ENCODE results near the gene SYNM. TPM values are rescaled to one million over a fixed set of nuclear protein-coding genes. Genes with fewer than 3 reads are reported as not detected.

SYNM gene
- total and polyA plus RNA-seq, 7 donors: 0.69 to 1,357 (median 731) TPM

- no peak overlapping the region for H3K4me3 ChIP-seq
- DNase-seq: no peak
- intact Hi-C loops (cut with DNase I): no loop called here
- H3K9me3 ChIP-seq: no peaks in the 10 kb centered on the region
- H3K4me1 ChIP-seq: peaks cover 0 to 44% (median 36%) of the 10 kb centered on the region in 4 donors
- H3K27ac ChIP-seq: peak overlapping the region; percentile 92 to 97 (median 96)
- WGBS, 2 donors: 95 to 96% methylated on average over 3 of the region's 3 CpGs
- no peaks in the 10 kb centered on the region for H3K27me3 ChIP-seq
- TF ChIP-seq EP300 (IDR thresholded peaks at IDR 0.05) (no peak), POLR2AphosphoS5 (IDR thresholded peaks at IDR 0.05) (no peak)
- TF ChIP-seq, protein P1, sequence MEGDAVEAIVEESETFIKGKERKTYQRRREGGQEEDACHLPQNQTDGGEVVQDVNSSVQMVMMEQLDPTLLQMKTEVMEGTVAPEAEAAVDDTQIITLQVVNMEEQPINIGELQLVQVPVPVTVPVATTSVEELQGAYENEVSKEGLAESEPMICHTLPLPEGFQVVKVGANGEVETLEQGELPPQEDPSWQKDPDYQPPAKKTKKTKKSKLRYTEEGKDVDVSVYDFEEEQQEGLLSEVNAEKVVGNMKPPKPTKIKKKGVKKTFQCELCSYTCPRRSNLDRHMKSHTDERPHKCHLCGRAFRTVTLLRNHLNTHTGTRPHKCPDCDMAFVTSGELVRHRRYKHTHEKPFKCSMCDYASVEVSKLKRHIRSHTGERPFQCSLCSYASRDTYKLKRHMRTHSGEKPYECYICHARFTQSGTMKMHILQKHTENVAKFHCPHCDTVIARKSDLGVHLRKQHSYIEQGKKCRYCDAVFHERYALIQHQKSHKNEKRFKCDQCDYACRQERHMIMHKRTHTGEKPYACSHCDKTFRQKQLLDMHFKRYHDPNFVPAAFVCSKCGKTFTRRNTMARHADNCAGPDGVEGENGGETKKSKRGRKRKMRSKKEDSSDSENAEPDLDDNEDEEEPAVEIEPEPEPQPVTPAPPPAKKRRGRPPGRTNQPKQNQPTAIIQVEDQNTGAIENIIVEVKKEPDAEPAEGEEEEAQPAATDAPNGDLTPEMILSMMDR (IDR thresholded peaks at IDR 0.05): no peak
- peaks cover 0 to 8% (median 0%) of the 10 kb centered on the region in 4 donors for H3K36me3 ChIP-seq
These were observed 59.2 kb downstream of the SYNM start for GRCh38 chr15:99164119-99164518.

DNA sequence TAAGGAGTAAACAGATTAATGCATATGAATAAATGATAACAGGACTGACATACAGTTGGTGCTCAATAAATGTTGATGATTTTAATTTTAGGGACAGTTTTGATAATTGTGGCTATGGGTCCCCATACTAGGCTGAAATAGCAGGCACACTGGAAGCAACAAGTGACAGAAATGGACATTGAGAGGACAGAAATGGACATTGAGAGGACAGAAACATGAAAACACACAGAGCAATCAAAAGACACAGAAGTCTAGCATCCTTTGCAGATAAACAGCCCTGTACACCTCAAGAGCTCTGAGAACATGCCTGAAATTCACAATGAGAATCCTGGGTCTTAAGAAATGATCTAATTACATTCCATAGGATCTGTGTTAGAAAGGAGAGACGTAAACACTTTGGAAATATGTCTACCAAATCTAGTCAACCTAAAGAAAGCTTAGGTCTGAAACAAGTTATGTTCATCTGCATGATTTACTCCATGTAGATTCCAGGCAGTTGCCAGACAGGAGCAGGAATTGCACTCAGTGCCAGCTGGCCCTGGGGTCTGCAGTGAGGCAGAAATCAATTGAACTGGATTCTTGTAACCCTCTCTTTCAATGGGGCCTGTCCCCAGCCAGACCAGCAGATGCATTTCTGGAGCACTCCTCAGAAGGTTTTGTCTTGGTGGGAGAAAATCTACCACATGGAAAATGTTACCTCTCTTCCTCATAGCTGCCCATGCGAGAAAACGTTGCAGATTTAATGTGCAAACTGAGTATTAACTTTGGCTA, 60.3 kb downstream of the SYNM start:
- Histone ChIP-seq H3K27me3 (no peaks in the 10 kb centered on the region), H3K36me3 (peaks cover 0 to 6% (median 0%) of the 10 kb centered on the region in 4 donors), H3K9me3 (no peaks in the 10 kb centered on the region), H3K4me1 (peaks cover 0 to 53% (median 44%) of the 10 kb centered on the region in 4 donors), H3K4me3 (no peak overlapping the region), H3K27ac (peak overlapping the region; percentile 92 to 97 (median 96))
- 91 to 93% methylated on average over 3 of the region's 3 CpGs for WGBS, 2 donors
- intact Hi-C loops (cut with DNase I): loop anchor here (5.0 kb wide), 1 partner anchor 33 kb away; no protein-coding TSS in a partner anchor
- DNase-seq: no peak
- TF ChIP-seq POLR2A (IDR thresholded peaks at IDR 0.05) (no peak), POLR2AphosphoS5 (IDR thresholded peaks at IDR 0.05) (no peak), EP300 (IDR thresholded peaks at IDR 0.05) (no peak)
- TF ChIP-seq, protein P1 (IDR thresholded peaks at IDR 0.05): no peak

- Histone ChIP-seq H3K36me3 (peaks cover 0 to 4% (median 0%) of the 10 kb centered on the region in 4 donors), H3K4me3 (no peak overlapping the region), H3K9me3 (no peaks in the 10 kb centered on the region), H3K27ac (peak overlapping the region; percentile 92 to 97 (median 96)), H3K4me1 (peaks cover 0 to 62% (median 53%) of the 10 kb centered on the region in 4 donors), H3K27me3 (no peaks in the 10 kb centered on the region)
- WGBS, 2 donors: 90 to 91% methylated on average over 23 of the region's 23 CpGs
- DNase-seq: no peak
- intact Hi-C loops (cut with DNase I): loop anchor here (5.0 kb wide), 1 partner anchor 34 kb away; no protein-coding TSS in a partner anchor
- TF ChIP-seq EP300 (IDR thresholded peaks at IDR 0.05): no peak
- no peak for TF ChIP-seq POLR2A (IDR thresholded peaks at IDR 0.05)
- peak in 3 of 4 donors; percentile 10 to 19 (median 13) for TF ChIP-seq POLR2AphosphoS5 (IDR thresholded peaks at IDR 0.05)
- TF ChIP-seq, protein P1 (IDR thresholded peaks at IDR 0.05): no peak
These were observed 61.2 kb downstream of the SYNM start for GRCh38 chr15:99165956-99166689.

GRCh38 chr15:99167201-99167600, 62.3 kb downstream of the SYNM start:
- Histone ChIP-seq H3K27ac (peak overlapping the region; percentile 92 to 97 (median 96)), H3K9me3 (no peaks in the 10 kb centered on the region), H3K4me3 (no peak overlapping the region), H3K4me1 (peaks cover 0 to 72% (median 64%) of the 10 kb centered on the region in 4 donors), H3K36me3 (no peaks in the 10 kb centered on the region), H3K27me3 (no peaks in the 10 kb centered on the region)
- 81 to 84% methylated on average over 5 of the region's 5 CpGs for WGBS, 2 donors
- TF ChIP-seq, protein P1 (IDR thresholded peaks at IDR 0.05): no peak
- TF ChIP-seq EP300 (IDR thresholded peaks at IDR 0.05) (peak in 1 of 4 donors; percentile 56), POLR2AphosphoS5 (IDR thresholded peaks at IDR 0.05) (peak in 2 of 4 donors; percentile 21 to 24)
- intact Hi-C loops (cut with DNase I): loop anchor here (5.0 kb wide), 1 partner anchor 35 kb away; no protein-coding TSS in a partner anchor
- no peak for DNase-seq
